ENCODE data around the gene DSCAM.

DNA sequence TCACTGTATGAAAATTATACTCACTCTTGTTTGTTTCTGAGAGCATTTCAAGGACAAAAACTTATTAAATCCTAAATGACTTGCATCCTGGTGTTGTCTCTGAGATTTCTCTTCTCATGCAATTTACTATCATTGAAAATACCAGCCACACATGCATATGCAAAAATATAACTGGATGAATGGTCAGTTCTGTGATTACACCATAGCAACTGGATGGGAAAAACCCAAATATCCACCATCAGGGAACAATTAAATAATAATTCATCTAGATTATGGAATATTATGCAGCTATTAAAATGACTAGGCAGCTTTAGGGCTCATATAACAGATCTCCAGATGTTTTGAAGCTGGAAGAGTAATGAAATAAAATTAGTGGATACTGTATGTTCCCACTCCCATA lies 11.6 kb upstream of the DSCAM start:
- TF ChIP-seq EP300 (IDR thresholded peaks at IDR 0.05; ENCODE audit: borderline replicate concordance in 1 of 2, control insufficient read depth in 1 of 2, low read depth in 2 of 2, low read length in 2 of 2): no peak
- no peak for TF ChIP-seq POLR2A (IDR thresholded peaks at IDR 0.05; ENCODE audit: low read depth, low read length)
- TF ChIP-seq, protein P1, sequence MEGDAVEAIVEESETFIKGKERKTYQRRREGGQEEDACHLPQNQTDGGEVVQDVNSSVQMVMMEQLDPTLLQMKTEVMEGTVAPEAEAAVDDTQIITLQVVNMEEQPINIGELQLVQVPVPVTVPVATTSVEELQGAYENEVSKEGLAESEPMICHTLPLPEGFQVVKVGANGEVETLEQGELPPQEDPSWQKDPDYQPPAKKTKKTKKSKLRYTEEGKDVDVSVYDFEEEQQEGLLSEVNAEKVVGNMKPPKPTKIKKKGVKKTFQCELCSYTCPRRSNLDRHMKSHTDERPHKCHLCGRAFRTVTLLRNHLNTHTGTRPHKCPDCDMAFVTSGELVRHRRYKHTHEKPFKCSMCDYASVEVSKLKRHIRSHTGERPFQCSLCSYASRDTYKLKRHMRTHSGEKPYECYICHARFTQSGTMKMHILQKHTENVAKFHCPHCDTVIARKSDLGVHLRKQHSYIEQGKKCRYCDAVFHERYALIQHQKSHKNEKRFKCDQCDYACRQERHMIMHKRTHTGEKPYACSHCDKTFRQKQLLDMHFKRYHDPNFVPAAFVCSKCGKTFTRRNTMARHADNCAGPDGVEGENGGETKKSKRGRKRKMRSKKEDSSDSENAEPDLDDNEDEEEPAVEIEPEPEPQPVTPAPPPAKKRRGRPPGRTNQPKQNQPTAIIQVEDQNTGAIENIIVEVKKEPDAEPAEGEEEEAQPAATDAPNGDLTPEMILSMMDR (IDR thresholded peaks at IDR 0.05 in 2 of 3, conservative IDR thresholded peaks at IDR 0.05 in 1 of 3; ENCODE audit: control insufficient read depth in 2 of 3, extremely low read depth in 1 of 3, insufficient read depth in 1 of 3, low read depth in 3 of 3, low read length in 3 of 3): no peak

Data from GM12878 (cell line).